ENCODE results near the gene TOR2A. TPM values are rescaled to one million over a fixed set of nuclear protein-coding genes. Genes with fewer than 3 reads are reported as not detected.

TOR2A gene
- total and polyA plus RNA-seq, 4 donors, result 6.2 to 23.5 (median 14.7) TPM

- Histone ChIP-seq H3K4me1 (ENCODE audit: control insufficient read depth, insufficient read depth, low read length) (peaks cover 28% of the 10 kb centered on the region), H3K27ac (ENCODE audit: low read depth, low read length) (no peak within 1 kb of the TSS), H3K27me3 (ENCODE audit: control insufficient read depth, insufficient read depth, low read length) (no peaks in the 10 kb centered on the region), H3K9me3 (ENCODE audit: control insufficient read depth, insufficient read depth, low read length) (no peaks in the 10 kb centered on the region), H3K4me3 (ENCODE audit: low read depth, low read length) (no peak within 1 kb of the TSS), H3K36me3 (ENCODE audit: control insufficient read depth, insufficient read depth, low read length) (peaks cover 17% of the 10 kb centered on the region)
- DNase-seq (ENCODE audit: low read depth in 4 of 6, low spot score in 6 of 6), result peak in 2 of 6 donors; percentile 11 to 26
- WGBS (ENCODE audit: insufficient coverage), result 61% methylated on average over 11 of the region's 11 CpGs
These were observed 28.3 kb downstream of the TOR2A start, which contains the start of gene CFAP157 for GRCh38 chr9:127706836-127707241. Gene CFAP157, plus strand, starts transcription at chr9:127706988. Its CDS starts 44 bp downstream, at chr9:127707032.

GRCh38 chr9:127705577-127706379 is 29.3 kb downstream of the TOR2A start:
- H3K4me1 ChIP-seq (ENCODE audit: control insufficient read depth, insufficient read depth, low read length), result peaks cover 21% of the 10 kb centered on the region
- H3K27ac ChIP-seq (ENCODE audit: low read depth, low read length), result no peak overlapping the region
- H3K27me3 ChIP-seq (ENCODE audit: control insufficient read depth, insufficient read depth, low read length), result no peaks in the 10 kb centered on the region
- H3K36me3 ChIP-seq (ENCODE audit: control insufficient read depth, insufficient read depth, low read length), result peaks cover 10% of the 10 kb centered on the region
- no peaks in the 10 kb centered on the region for H3K9me3 ChIP-seq (ENCODE audit: control insufficient read depth, insufficient read depth, low read length)
- DNase-seq (ENCODE audit: low read depth in 4 of 6, low spot score in 6 of 6), result no peak
- no peak overlapping the region for H3K4me3 ChIP-seq (ENCODE audit: low read depth, low read length)
- 69% methylated on average over 11 of the region's 12 CpGs for WGBS (ENCODE audit: insufficient coverage)

GRCh38 chr9:127703289-127703946 is 31.7 kb downstream of the TOR2A start:
- no peak overlapping the region for H3K27ac ChIP-seq (ENCODE audit: low read depth, low read length)
- 89% methylated on average over 6 of the region's 9 CpGs for WGBS (ENCODE audit: insufficient coverage)
- no peaks in the 10 kb centered on the region for H3K36me3 ChIP-seq (ENCODE audit: control insufficient read depth, insufficient read depth, low read length)
- no peaks in the 10 kb centered on the region for H3K27me3 ChIP-seq (ENCODE audit: control insufficient read depth, insufficient read depth, low read length)
- H3K9me3 ChIP-seq (ENCODE audit: control insufficient read depth, insufficient read depth, low read length), result no peaks in the 10 kb centered on the region
- no peak overlapping the region for H3K4me3 ChIP-seq (ENCODE audit: low read depth, low read length)
- H3K4me1 ChIP-seq (ENCODE audit: control insufficient read depth, insufficient read depth, low read length), result peaks cover 29% of the 10 kb centered on the region
- no peak for DNase-seq (ENCODE audit: low read depth in 4 of 6, low spot score in 6 of 6)

- WGBS (ENCODE audit: insufficient coverage), result 78% methylated on average over 2 of the region's 5 CpGs
These were observed 34.4 kb downstream of the TOR2A start for GRCh38 chr9:127700594-127701255.

GRCh38 chr9:127700140-127700539 is 35.0 kb downstream of the TOR2A start:
- H3K27ac ChIP-seq (ENCODE audit: low read depth, low read length), result no peak overlapping the region
- no peaks in the 10 kb centered on the region for H3K36me3 ChIP-seq (ENCODE audit: control insufficient read depth, insufficient read depth, low read length)
- 94% methylated on average over 2 of the region's 2 CpGs for WGBS (ENCODE audit: insufficient coverage)
- H3K27me3 ChIP-seq (ENCODE audit: control insufficient read depth, insufficient read depth, low read length), result no peaks in the 10 kb centered on the region
- H3K4me3 ChIP-seq (ENCODE audit: low read depth, low read length), result no peak overlapping the region
- no peak for DNase-seq (ENCODE audit: low read depth in 4 of 6, low spot score in 6 of 6)
- no peaks in the 10 kb centered on the region for H3K9me3 ChIP-seq (ENCODE audit: control insufficient read depth, insufficient read depth, low read length)
- H3K4me1 ChIP-seq (ENCODE audit: control insufficient read depth, insufficient read depth, low read length), result peaks cover 9% of the 10 kb centered on the region

More at GRCh38 chr9:127700594-127701255, 34.4 kb downstream of the TOR2A start:
- no peaks in the 10 kb centered on the region for H3K36me3 ChIP-seq (ENCODE audit: control insufficient read depth, insufficient read depth, low read length)
- peaks cover 15% of the 10 kb centered on the region for H3K4me1 ChIP-seq (ENCODE audit: control insufficient read depth, insufficient read depth, low read length)
- no peaks in the 10 kb centered on the region for H3K9me3 ChIP-seq (ENCODE audit: control insufficient read depth, insufficient read depth, low read length)
- DNase-seq (ENCODE audit: low read depth in 4 of 6, low spot score in 6 of 6), result no peak
- H3K4me3 ChIP-seq (ENCODE audit: low read depth, low read length), result no peak overlapping the region
- no peaks in the 10 kb centered on the region for H3K27me3 ChIP-seq (ENCODE audit: control insufficient read depth, insufficient read depth, low read length)
- H3K27ac ChIP-seq (ENCODE audit: low read depth, low read length), result no peak overlapping the region

- Histone ChIP-seq H3K27ac (ENCODE audit: low read depth, low read length) (peak overlapping the region; percentile 71), H3K36me3 (ENCODE audit: control insufficient read depth, insufficient read depth, low read length) (peaks cover 3% of the 10 kb centered on the region), H3K4me3 (ENCODE audit: low read depth, low read length) (peak overlapping the region; percentile 58), H3K4me1 (ENCODE audit: control insufficient read depth, insufficient read depth, low read length) (peaks cover 8% of the 10 kb centered on the region), H3K27me3 (ENCODE audit: control insufficient read depth, insufficient read depth, low read length) (no peaks in the 10 kb centered on the region), H3K9me3 (ENCODE audit: control insufficient read depth, insufficient read depth, low read length) (no peaks in the 10 kb centered on the region)
- DNase-seq (ENCODE audit: low read depth in 4 of 6, low spot score in 6 of 6), result peak; percentile 84 to 99 (median 91)
- WGBS (ENCODE audit: insufficient coverage), result 6% methylated on average over 39 of the region's 41 CpGs
These were observed 36.0 kb downstream of the TOR2A start for GRCh38 chr9:127698985-127699670.

- H3K9me3 ChIP-seq (ENCODE audit: control insufficient read depth, insufficient read depth, low read length), result no peaks in the 10 kb centered on the region
- peaks cover 7% of the 10 kb centered on the region for H3K36me3 ChIP-seq (ENCODE audit: control insufficient read depth, insufficient read depth, low read length)
- H3K27me3 ChIP-seq (ENCODE audit: control insufficient read depth, insufficient read depth, low read length), result no peaks in the 10 kb centered on the region
- no peak overlapping the region for H3K4me3 ChIP-seq (ENCODE audit: low read depth, low read length)
- peak overlapping the region; percentile 71 for H3K27ac ChIP-seq (ENCODE audit: low read depth, low read length)
- DNase-seq (ENCODE audit: low read depth in 4 of 6, low spot score in 6 of 6), result no peak
- peaks cover 8% of the 10 kb centered on the region for H3K4me1 ChIP-seq (ENCODE audit: control insufficient read depth, insufficient read depth, low read length)
- 98% methylated on average over 4 of the region's 5 CpGs for WGBS (ENCODE audit: insufficient coverage)
These were observed 36.7 kb downstream of the TOR2A start for GRCh38 chr9:127698386-127698785.

- H3K27ac ChIP-seq (ENCODE audit: low read depth, low read length), result no peak overlapping the region
- H3K27me3 ChIP-seq (ENCODE audit: control insufficient read depth, insufficient read depth, low read length), result no peaks in the 10 kb centered on the region
- H3K4me3 ChIP-seq (ENCODE audit: low read depth, low read length), result no peak overlapping the region
- no peak for DNase-seq (ENCODE audit: low read depth in 4 of 6, low spot score in 6 of 6)
- 73% methylated on average over 4 of the region's 5 CpGs for WGBS (ENCODE audit: insufficient coverage)
- no peaks in the 10 kb centered on the region for H3K9me3 ChIP-seq (ENCODE audit: control insufficient read depth, insufficient read depth, low read length)
- peaks cover 10% of the 10 kb centered on the region for H3K36me3 ChIP-seq (ENCODE audit: control insufficient read depth, insufficient read depth, low read length)
- peaks cover 8% of the 10 kb centered on the region for H3K4me1 ChIP-seq (ENCODE audit: control insufficient read depth, insufficient read depth, low read length)
These were observed 37.5 kb downstream of the TOR2A start for GRCh38 chr9:127697575-127697974.

All from spinal cord (tissue), 10 donors.